AG10803 (cell line): Measurements from ENCODE around the gene HCRT.

ENCODE experiments used
- DNase-seq: peaks from one replicate; pipeline ENCODE4 v3.0.0; 2010; ENCODE audit warnings: low read depth
- H3K4me3 ChIP-seq: 2 replicates; pipeline ENCODE4 v1.5.1; 2011; ENCODE audit warnings: mild to moderate bottlenecking, low read length, control low read depth
- CTCF ChIP-seq: conservative IDR thresholded peaks from 2 replicates; pipeline ENCODE4 v1.5.1; 2011; ENCODE audit warnings: mild to moderate bottlenecking, low read length, control low read depth, inconsistent platforms

The HCRT gene

GRCh38 chr17:42180922-42181850 lies 4.1 kb downstream of the HCRT start, which contains the start of gene KCNH4:
Gene KCNH4, minus strand, starts transcription at chr17:42181142. Its CDS starts 197 bp downstream, at chr17:42180945.
- H3K4me3 ChIP-seq: no peak within 1 kb of the TSS; the same call in 1 of the 2 replicates
- TF ChIP-seq CTCF: peak; percentile 48
- peak; percentile 58 for DNase-seq

DNA sequence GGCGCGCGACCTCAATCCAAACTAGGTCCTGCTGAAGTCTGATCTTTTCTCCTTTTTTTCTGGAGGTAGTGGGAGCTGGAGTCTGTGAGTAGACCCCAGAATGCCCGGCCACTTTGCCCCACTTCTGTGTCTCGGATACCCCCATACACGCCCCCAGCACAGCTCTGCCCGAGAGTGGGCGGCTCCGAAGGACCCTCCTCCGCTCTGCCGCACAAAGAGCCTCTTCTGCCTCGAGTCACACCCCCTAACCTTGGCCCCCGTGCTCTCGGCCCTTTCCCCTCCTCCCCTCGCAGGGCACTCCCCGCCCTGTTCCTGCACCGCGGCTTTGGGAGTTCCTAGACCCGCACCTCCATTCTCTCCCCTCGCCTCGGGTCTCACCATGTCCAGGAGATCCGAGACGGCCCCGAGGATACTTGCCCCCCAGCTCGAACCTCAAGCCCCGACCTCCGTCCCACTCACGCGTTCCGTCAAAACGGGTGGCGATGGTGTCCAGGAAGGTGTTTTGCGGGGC lies 4.8 kb downstream of the HCRT start:
- H3K4me3 ChIP-seq: no peak overlapping the region
- TF ChIP-seq CTCF: no peak
- DNase-seq: no peak

GRCh38 chr17:42179911-42180410 lies 5.3 kb downstream of the HCRT start:
- no peak for TF ChIP-seq CTCF
- peak; percentile 21 for DNase-seq
- no peak overlapping the region for H3K4me3 ChIP-seq

DNA sequence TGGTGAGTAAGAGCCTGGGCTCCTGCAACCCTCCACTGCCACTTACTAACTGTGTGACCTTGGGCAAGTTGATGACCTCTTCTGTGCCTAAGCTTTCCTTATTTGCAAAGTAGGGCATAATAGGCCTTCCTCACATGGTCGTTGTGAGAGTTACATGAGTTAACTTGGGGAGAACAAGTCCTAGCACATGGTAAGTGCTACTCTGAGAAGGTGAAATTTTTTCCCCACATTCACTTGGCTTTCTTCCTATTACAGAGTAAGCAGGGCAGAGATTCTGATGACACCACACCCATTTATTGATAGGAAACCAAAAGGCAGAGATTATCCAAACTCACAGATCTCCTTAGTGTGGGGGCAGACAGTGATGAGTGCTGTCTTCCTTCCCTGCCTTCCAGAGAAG lies 5.9 kb downstream of the HCRT start:
- H3K4me3 ChIP-seq: no peak overlapping the region
- no peak for DNase-seq
- no peak for TF ChIP-seq CTCF

- no peak for TF ChIP-seq CTCF
- no peak overlapping the region for H3K4me3 ChIP-seq
- DNase-seq: no peak
Observed at GRCh38 chr17:42178817-42179216, 6.4 kb downstream of the HCRT start.

GRCh38 chr17:42177684-42178083 lies 7.6 kb downstream of the HCRT start:
- TF ChIP-seq CTCF: no peak
- DNase-seq: no peak
- no peak overlapping the region for H3K4me3 ChIP-seq
